ENCODE data around the gene TASP1.

Gene TASP1

DNA sequence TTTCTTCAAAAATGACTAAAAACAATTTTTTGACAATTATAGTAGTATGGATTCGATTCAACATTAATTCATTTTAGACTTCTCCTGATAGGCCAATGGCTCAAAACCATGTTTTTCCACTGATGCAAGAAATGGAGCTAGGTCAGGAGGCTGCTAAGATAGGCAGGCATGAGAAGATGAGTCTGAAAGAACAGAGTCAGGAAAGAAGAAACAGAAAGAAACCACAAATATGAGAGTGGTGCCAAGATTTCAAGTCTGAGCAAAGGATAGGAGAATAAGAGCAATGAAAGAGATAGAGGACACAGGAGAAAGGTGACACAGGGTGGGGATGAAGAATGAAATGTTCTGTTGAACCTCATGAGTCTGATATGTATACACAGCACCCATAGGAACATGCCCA, 112.2 kb downstream of the TASP1 start:
- TF ChIP-seq, protein P1, sequence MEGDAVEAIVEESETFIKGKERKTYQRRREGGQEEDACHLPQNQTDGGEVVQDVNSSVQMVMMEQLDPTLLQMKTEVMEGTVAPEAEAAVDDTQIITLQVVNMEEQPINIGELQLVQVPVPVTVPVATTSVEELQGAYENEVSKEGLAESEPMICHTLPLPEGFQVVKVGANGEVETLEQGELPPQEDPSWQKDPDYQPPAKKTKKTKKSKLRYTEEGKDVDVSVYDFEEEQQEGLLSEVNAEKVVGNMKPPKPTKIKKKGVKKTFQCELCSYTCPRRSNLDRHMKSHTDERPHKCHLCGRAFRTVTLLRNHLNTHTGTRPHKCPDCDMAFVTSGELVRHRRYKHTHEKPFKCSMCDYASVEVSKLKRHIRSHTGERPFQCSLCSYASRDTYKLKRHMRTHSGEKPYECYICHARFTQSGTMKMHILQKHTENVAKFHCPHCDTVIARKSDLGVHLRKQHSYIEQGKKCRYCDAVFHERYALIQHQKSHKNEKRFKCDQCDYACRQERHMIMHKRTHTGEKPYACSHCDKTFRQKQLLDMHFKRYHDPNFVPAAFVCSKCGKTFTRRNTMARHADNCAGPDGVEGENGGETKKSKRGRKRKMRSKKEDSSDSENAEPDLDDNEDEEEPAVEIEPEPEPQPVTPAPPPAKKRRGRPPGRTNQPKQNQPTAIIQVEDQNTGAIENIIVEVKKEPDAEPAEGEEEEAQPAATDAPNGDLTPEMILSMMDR (IDR thresholded peaks at IDR 0.05; ENCODE audit: extremely low read depth, insufficient read depth, missing control alignments), result no peak
- in situ Hi-C loops (cut with MboI; ENCODE audit: low pct_unique_long_range_greater_than_20kb, low sequenced_read_pairs, unreplicated experiment), result no loop called here

DNA sequence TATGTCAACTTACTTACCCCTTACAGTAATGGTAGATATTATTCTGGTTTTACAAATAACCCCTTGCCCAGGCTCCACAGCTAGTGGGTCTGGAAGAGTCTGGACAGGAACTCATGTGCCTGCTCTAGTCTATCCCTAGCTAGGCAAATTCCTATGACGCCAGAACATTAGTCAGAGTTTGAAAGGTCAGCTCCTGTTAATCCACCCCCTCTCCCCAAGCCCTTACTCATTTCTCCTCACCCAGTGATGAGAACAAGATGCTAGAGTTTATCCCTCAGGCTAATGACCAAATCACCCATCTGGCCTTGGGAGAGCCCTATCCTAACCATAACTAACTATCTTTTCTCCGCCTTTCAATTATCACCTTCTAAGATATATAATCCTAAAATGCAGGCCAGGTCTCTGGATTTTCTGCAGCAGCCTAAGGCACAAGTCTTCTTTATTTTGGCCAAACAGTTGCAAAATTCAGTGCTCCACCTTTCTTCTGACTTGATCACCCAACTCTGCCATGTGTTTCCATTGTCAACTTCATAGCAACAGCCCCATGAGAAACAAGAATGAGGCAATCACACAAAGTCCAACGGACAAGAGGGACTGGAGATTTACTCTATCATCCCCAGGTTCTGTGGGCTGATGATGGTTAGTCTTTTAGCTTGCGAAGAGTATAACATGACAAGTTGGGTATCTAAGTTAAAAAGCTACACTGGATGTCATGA, 113.3 kb downstream of the TASP1 start:
- in situ Hi-C loops (cut with MboI; ENCODE audit: low pct_unique_long_range_greater_than_20kb, low sequenced_read_pairs, unreplicated experiment), result no loop called here
- TF ChIP-seq, protein P1 (IDR thresholded peaks at IDR 0.05; ENCODE audit: extremely low read depth, insufficient read depth, missing control alignments), result no peak
- DNase-seq (ENCODE audit: low spot score), result no peak

More for the DNA sequence above, 112.2 kb downstream of the TASP1 start:
- no peak for DNase-seq (ENCODE audit: low spot score)

DNA sequence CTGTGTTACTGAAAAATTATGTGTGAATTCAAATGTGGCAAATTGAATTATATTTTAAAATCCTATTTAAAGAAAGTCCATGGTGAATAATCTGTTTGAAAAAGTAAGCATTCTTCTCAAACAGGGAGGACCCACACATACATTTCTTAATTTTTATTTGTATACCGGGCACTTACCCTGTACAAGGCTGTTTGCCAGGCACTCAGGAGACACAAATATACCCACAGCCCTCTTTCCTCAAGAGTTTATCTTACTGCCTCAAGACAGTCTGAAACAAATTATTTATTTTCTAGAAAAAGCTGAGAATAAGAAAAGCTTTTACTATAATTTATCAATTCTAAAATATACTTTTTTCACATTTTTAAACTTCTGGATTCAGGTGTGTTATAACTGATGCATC, 114.4 kb downstream of the TASP1 start:
- no peak for DNase-seq (ENCODE audit: low spot score)
- in situ Hi-C loops (cut with MboI; ENCODE audit: low pct_unique_long_range_greater_than_20kb, low sequenced_read_pairs, unreplicated experiment), result no loop called here
- TF ChIP-seq, protein P1 (IDR thresholded peaks at IDR 0.05; ENCODE audit: extremely low read depth, insufficient read depth, missing control alignments), result no peak

DNA sequence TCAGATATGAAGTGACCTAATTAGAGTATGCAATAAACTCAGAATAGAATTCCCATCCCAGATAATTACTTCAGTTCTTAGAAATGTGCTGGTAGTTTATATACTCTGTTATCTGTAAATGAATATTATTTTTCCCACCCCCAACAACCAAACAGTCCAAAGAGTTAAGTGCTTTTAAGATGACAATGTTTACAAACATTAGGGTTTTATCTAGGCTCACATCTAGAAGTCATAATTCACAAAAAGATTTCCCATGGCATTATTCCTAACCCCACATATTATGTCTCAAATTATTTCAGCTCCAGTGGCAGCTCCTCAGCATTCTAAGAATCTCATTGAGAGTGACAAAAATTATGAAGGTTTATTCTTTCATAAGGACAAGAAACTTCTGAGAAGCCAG, 120.9 kb downstream of the TASP1 start:
- no peak for DNase-seq (ENCODE audit: low spot score)
- TF ChIP-seq, protein P1 (IDR thresholded peaks at IDR 0.05; ENCODE audit: extremely low read depth, insufficient read depth, missing control alignments), result no peak
- in situ Hi-C loops (cut with MboI; ENCODE audit: low pct_unique_long_range_greater_than_20kb, low sequenced_read_pairs, unreplicated experiment), result no loop called here

- DNase-seq (ENCODE audit: low spot score), result no peak
- TF ChIP-seq, protein P1 (IDR thresholded peaks at IDR 0.05; ENCODE audit: extremely low read depth, insufficient read depth, missing control alignments), result no peak
- in situ Hi-C loops (cut with MboI; ENCODE audit: low pct_unique_long_range_greater_than_20kb, low sequenced_read_pairs, unreplicated experiment), result no loop called here
Observed at GRCh38 chr20:13515796-13516558, 122.8 kb downstream of the TASP1 start.

- TF ChIP-seq, protein P1 (IDR thresholded peaks at IDR 0.05; ENCODE audit: extremely low read depth, insufficient read depth, missing control alignments), result no peak
- DNase-seq (ENCODE audit: low spot score), result no peak
- in situ Hi-C loops (cut with MboI; ENCODE audit: low pct_unique_long_range_greater_than_20kb, low sequenced_read_pairs, unreplicated experiment), result no loop called here
Observed at GRCh38 chr20:13515291-13515690, 123.4 kb downstream of the TASP1 start.
